ENCODE data around the gene OBP2B.

DNA sequence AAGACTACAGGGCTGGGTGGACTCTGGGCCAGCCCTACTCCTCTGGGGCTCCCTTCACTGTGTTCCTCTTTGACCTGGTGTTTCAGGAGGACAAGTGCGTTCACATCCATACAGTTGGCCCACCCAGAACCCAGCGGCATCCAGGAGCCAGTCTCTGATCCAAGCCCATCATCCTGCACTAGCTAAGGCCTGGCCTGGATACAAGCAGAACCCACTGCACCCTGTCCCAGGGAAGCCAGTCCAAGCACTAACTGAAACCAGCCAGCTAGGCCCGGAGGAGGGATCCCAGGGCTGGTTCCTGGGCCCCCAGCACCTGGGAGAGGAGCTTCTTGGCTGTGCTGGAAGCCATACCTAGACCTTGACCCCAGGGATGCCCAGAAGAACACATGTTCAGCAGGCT lies 41.3 kb downstream of the OBP2B start:
- TF ChIP-seq FOSL2 (IDR thresholded peaks at IDR 0.05) (no peak), FOSL2 (CRISPR knock-in tag; IDR thresholded peaks at IDR 0.05) (no peak)
- TF ChIP-seq, protein P1, sequence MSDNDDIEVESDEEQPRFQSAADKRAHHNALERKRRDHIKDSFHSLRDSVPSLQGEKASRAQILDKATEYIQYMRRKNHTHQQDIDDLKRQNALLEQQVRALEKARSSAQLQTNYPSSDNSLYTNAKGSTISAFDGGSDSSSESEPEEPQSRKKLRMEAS (IDR thresholded peaks at IDR 0.05) = no peak
